Fibroblast of lung (primary cell): ENCODE measurements around the gene BCAS1. TPM values are rescaled to one million over a fixed set of nuclear protein-coding genes. Genes with fewer than 3 reads are reported as not detected.

ENCODE experiments used
- DNase-seq, 2 donors: peaks; one replicate each; pipeline versions ENCODE4 v3.0.0 to v3.0.0-alpha.2; 2010; ENCODE audit warnings: low read depth in 2 of 2
- H2AFZ ChIP-seq: 2 replicates; pipeline ENCODE4 v1.5.1; 2012; ENCODE audit warnings: low read length, control low read depth, inconsistent platforms
- H3K27ac ChIP-seq: 2 replicates; pipeline ENCODE4 v1.5.1; 2011; ENCODE audit warnings: low read length, control low read depth; ENCODE audit not compliant: insufficient read depth
- H3K27me3 ChIP-seq: 2 replicates; pipeline ENCODE4 v1.5.1; 2011; ENCODE audit warnings: mild to moderate bottlenecking, low read length; ENCODE audit not compliant: control insufficient read depth, insufficient read depth
- H3K36me3 ChIP-seq: 2 replicates; pipeline ENCODE4 v1.5.1; 2011; ENCODE audit warnings: low read length; ENCODE audit not compliant: control insufficient read depth, insufficient read depth
- H3K4me1 ChIP-seq: 2 replicates; pipeline ENCODE4 v1.5.1; 2011; ENCODE audit warnings: low read length; ENCODE audit not compliant: control insufficient read depth, insufficient read depth; ENCODE audit errors: extremely low read depth
- H3K4me2 ChIP-seq: 2 replicates; pipeline ENCODE4 v1.5.1; 2011; ENCODE audit warnings: low read length, control low read depth; ENCODE audit not compliant: insufficient read depth; ENCODE audit errors: extremely low read depth
- H3K4me3 ChIP-seq, 4 experiments: fragments of 200-600 bp in 1 of 4; sonication (generic) in 1 of 4; replicated peaks in 1 of 4; 2 replicates each; pipeline ENCODE4 v1.5.1; 2011 to 2016; ENCODE audit warnings: low read length in 4 of 4, low read depth in 3 of 4, mild to moderate bottlenecking in 3 of 4, control low read depth in 2 of 4, inconsistent platforms in 1 of 4, mixed read lengths in 1 of 4; ENCODE audit not compliant: insufficient read depth in 1 of 4; ENCODE audit errors: control extremely low read depth in 1 of 4
- H3K79me2 ChIP-seq: 2 replicates; pipeline ENCODE4 v1.5.1; 2012; ENCODE audit warnings: mild to moderate bottlenecking, low read length, inconsistent platforms; ENCODE audit not compliant: control insufficient read depth, insufficient read depth
- H3K9ac ChIP-seq: 2 replicates; pipeline ENCODE4 v1.5.1; 2011; ENCODE audit warnings: mild to moderate bottlenecking, low read length, control low read depth; ENCODE audit not compliant: insufficient read depth
- H3K9me3 ChIP-seq: 2 replicates; pipeline ENCODE4 v1.5.1; 2012; ENCODE audit warnings: low read depth, low read length; ENCODE audit not compliant: control insufficient read depth, insufficient read depth
- H4K20me1 ChIP-seq: 2 replicates; pipeline ENCODE4 v1.5.1; 2011; ENCODE audit warnings: low read length; ENCODE audit not compliant: control insufficient read depth, insufficient read depth; ENCODE audit errors: extremely low read depth
- EZH2 ChIP-seq: IDR thresholded peaks from 2 replicates; pipeline ENCODE4 v1.5.1; 2012; ENCODE audit warnings: low read length, control low read depth, mild to moderate bottlenecking; ENCODE audit errors: missing control alignments
- polyA plus RNA-seq, 2 donors: library from polyadenylated mRNA; depleted of rRNA in 1 of 2; stranded (reverse) in 1 of 2; unstranded in 1 of 2; fragments of >200 nt; gene quantifications; 2 replicates each; pipeline ENCODE4 v1.2.1, GENCODE V29; 2011 to 2012; ENCODE audit warnings: missing spikeins in 1 of 2
- total RNA-seq: library from RNA; depleted of rRNA; stranded (reverse); fragments of >200 nt; gene quantifications from 2 replicates; pipeline ENCODE4 v1.2.1, GENCODE V29; 2014
- TF ChIP-seq, protein P1 (sequence below), 2 donors: IDR thresholded peaks in 1 of 2; conservative IDR thresholded peaks in 1 of 2; 1 replicate in 1 of 2; 2 replicates in 1 of 2; pipeline ENCODE4 v1.5.1; 2011 to 2012; ENCODE audit warnings: low read length in 2 of 2, control low read depth in 1 of 2, inconsistent platforms in 1 of 2, low read depth in 1 of 2, mild to moderate bottlenecking in 1 of 2

Gene BCAS1
- total and polyA plus RNA-seq, 2 donors (not counting 1 experiment from before 2014, with no cell fraction given), result 0.17 TPM; not detected in 1

DNA sequence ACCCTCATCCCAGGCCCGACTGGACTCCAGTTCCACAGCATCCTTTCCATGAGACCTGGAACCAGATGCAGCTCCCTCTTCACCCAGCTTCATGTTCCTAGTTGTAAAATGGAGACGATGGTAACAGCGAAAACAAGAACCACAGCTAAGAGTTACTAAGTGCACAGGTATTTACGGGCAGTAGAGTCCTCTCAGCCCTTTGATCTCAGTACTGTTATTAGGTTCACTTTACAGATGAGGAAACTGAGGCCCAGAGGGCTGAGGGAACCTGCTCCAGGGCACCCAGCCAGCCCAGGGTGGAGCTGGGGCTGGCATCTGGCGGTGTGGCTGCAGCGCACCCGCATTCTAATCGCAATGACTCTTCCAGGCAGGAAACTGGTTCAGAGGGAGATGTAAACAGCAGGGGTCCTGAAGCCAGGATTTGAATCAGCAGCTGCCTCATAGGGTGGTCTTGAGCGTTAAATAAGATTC is 858 bp downstream of the BCAS1 start:
- Histone ChIP-seq H3K36me3 (no peaks in the 10 kb centered on the region), H3K9me3 (no peaks in the 10 kb centered on the region), H3K79me2 (no peaks in the 10 kb centered on the region), H3K9ac (no peak overlapping the region), H3K27ac (no peak overlapping the region), H3K4me3 (no peak overlapping the region), H4K20me1 (no peaks in the 10 kb centered on the region), H3K4me2 (no peak overlapping the region), H3K4me1 (no peaks in the 10 kb centered on the region), H3K27me3 (no peaks in the 10 kb centered on the region), H2AFZ (no peak overlapping the region)
- no peak for TF ChIP-seq EZH2
- TF ChIP-seq, protein P1, sequence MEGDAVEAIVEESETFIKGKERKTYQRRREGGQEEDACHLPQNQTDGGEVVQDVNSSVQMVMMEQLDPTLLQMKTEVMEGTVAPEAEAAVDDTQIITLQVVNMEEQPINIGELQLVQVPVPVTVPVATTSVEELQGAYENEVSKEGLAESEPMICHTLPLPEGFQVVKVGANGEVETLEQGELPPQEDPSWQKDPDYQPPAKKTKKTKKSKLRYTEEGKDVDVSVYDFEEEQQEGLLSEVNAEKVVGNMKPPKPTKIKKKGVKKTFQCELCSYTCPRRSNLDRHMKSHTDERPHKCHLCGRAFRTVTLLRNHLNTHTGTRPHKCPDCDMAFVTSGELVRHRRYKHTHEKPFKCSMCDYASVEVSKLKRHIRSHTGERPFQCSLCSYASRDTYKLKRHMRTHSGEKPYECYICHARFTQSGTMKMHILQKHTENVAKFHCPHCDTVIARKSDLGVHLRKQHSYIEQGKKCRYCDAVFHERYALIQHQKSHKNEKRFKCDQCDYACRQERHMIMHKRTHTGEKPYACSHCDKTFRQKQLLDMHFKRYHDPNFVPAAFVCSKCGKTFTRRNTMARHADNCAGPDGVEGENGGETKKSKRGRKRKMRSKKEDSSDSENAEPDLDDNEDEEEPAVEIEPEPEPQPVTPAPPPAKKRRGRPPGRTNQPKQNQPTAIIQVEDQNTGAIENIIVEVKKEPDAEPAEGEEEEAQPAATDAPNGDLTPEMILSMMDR (conservative IDR thresholded peaks at IDR 0.05 in 1 of 2, IDR thresholded peaks at IDR 0.05 in 1 of 2; ENCODE audit: low read depth in 1 of 2, low read length in 2 of 2), result no peak
- DNase-seq, result peak in 1 of 2 donors; percentile 12

DNA sequence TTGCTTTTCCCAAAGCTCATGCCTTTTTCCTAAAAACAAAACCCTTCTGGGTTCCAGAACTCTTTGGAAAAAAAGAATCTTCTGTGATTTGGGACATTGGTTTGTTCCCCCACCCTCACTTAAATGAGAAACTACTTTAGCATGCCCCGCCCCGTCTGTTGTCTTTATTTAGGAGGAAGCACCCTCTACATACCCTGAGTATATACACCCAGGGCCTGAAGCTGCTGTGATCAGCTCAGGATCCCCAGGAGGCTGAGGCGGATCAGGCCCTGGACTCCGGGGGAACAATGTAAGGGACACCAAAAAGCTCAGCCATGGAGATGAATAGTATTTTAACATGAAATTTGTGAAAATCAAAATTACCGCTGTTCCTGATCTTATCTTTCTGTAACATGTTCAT is 1.4 kb downstream of the BCAS1 start:
- Histone ChIP-seq H3K9ac (no peak overlapping the region), H2AFZ (no peak overlapping the region), H3K4me1 (no peaks in the 10 kb centered on the region), H3K4me2 (no peak overlapping the region), H3K9me3 (no peaks in the 10 kb centered on the region), H3K36me3 (no peaks in the 10 kb centered on the region), H4K20me1 (no peaks in the 10 kb centered on the region), H3K27me3 (no peaks in the 10 kb centered on the region), H3K4me3 (no peak overlapping the region), H3K27ac (no peak overlapping the region), H3K79me2 (no peaks in the 10 kb centered on the region)
- TF ChIP-seq, protein P1 (conservative IDR thresholded peaks at IDR 0.05 in 1 of 2, IDR thresholded peaks at IDR 0.05 in 1 of 2; ENCODE audit: low read depth in 1 of 2, low read length in 2 of 2), result no peak
- TF ChIP-seq EZH2, result no peak
- no peak for DNase-seq

DNA sequence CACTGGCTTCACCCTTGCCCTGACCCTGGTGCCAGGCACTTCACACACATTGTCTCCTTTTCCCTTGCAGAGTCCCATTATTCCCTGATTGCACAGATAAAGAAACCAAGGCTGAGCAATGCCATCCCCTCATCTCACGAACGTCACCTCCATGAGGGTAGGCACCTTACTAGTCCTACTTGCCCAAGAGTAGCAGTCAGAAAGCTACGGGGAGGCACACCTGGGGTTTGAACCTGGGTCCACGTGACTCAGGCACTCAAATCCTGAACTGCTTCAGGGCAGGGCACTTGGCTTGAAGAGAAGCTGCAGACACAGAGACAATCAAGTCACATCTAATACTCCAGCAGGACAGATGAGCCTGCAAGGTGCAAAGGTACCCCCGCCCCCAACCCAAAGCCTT is 1.9 kb downstream of the BCAS1 start:
- Histone ChIP-seq H3K9ac (no peak overlapping the region), H3K4me1 (no peaks in the 10 kb centered on the region)
- no peak for DNase-seq

More for the DNA sequence above, 1.9 kb downstream of the BCAS1 start:
- Histone ChIP-seq H3K4me2 (no peak overlapping the region), H3K4me3 (no peak overlapping the region), H4K20me1 (no peaks in the 10 kb centered on the region), H3K27ac (no peak overlapping the region), H2AFZ (no peak overlapping the region), H3K27me3 (no peaks in the 10 kb centered on the region), H3K36me3 (no peaks in the 10 kb centered on the region), H3K79me2 (no peaks in the 10 kb centered on the region), H3K9me3 (no peaks in the 10 kb centered on the region)
- TF ChIP-seq, protein P1 (conservative IDR thresholded peaks at IDR 0.05 in 1 of 2, IDR thresholded peaks at IDR 0.05 in 1 of 2; ENCODE audit: low read depth in 1 of 2, low read length in 2 of 2), result no peak
- no peak for TF ChIP-seq EZH2
